Mucosa of rectum (tissue), 2 donors: Measurements from ENCODE around the gene STX5.

Experiments used
- H3K27ac ChIP-seq, 2 donors: one replicate each; pipeline ENCODE4 v1.7.0; 2013; ENCODE audit warnings: inconsistent platforms in 2 of 2, low read depth in 2 of 2, low read length in 2 of 2
- H3K27me3 ChIP-seq, 2 donors: one replicate each; pipeline ENCODE4 v1.7.0; 2013; ENCODE audit warnings: low read length in 2 of 2; ENCODE audit not compliant: control insufficient read depth in 2 of 2, insufficient read depth in 2 of 2
- H3K36me3 ChIP-seq, 2 donors: one replicate each; pipeline ENCODE4 v1.7.0; 2013; ENCODE audit warnings: low read length in 2 of 2; ENCODE audit not compliant: control insufficient read depth in 2 of 2, insufficient read depth in 2 of 2
- H3K4me1 ChIP-seq, 2 donors: one replicate each; pipeline ENCODE4 v1.7.0; 2013; ENCODE audit warnings: low read length in 2 of 2, mild to moderate bottlenecking in 1 of 2; ENCODE audit not compliant: control insufficient read depth in 2 of 2, insufficient read depth in 2 of 2
- H3K4me3 ChIP-seq, 2 donors: one replicate each; pipeline ENCODE4 v1.7.0; 2013; ENCODE audit warnings: low read length in 2 of 2
- H3K9ac ChIP-seq, 2 donors: one replicate each; pipeline ENCODE4 v1.7.0; 2013; ENCODE audit warnings: low read length in 2 of 2, low read depth in 1 of 2, mild to moderate bottlenecking in 1 of 2
- H3K9me3 ChIP-seq, 2 donors: one replicate each; pipeline ENCODE4 v1.7.0; 2013; ENCODE audit warnings: low read length in 2 of 2; ENCODE audit not compliant: control insufficient read depth in 2 of 2
- donor health status: healthy.
- donor health status: Normal muscosa, but diverticular disease.

The STX5 gene

GRCh38 chr11:62831520-62832335, at the start of gene STX5:
Gene STX5 (minus strand): TSS chr11:62832051. CDS start chr11:62831243, 808 bp downstream.
- H3K36me3 ChIP-seq = peaks cover 32 to 37% of the 10 kb centered on the region in 2 donors

GRCh38 chr11:62880803-62881578, 49.1 kb upstream of the STX5 start, which contains the start of gene SLC3A2:
Gene SLC3A2 (plus strand): TSS chr11:62880896. CDS start chr11:62881024, 128 bp downstream.
- Histone ChIP-seq H3K27ac (peak within 1 kb of the TSS; percentile 98 to 99), H3K36me3 (peaks cover 30 to 34% of the 10 kb centered on the region in 2 donors), H3K9ac (peak within 1 kb of the TSS; percentile 98 to 100), H3K4me3 (peak within 1 kb of the TSS; percentile 98 to 99), H3K27me3 (no peaks in the 10 kb centered on the region), H3K4me1 (peaks cover 25 to 29% of the 10 kb centered on the region in 2 donors), H3K9me3 (no peaks in the 10 kb centered on the region)

More at GRCh38 chr11:62831520-62832335, at the start of gene STX5:
- Histone ChIP-seq H3K9ac (peak within 1 kb of the TSS; percentile 98), H3K27me3 (no peaks in the 10 kb centered on the region), H3K4me3 (peak within 1 kb of the TSS; percentile 94 to 100), H3K4me1 (peaks cover 19 to 21% of the 10 kb centered on the region in 2 donors), H3K27ac (peak within 1 kb of the TSS; percentile 99), H3K9me3 (no peaks in the 10 kb centered on the region)

GRCh38 chr11:62880231-62880802, 48.5 kb upstream of the STX5 start:
- peaks cover 24 to 27% of the 10 kb centered on the region in 2 donors for H3K36me3 ChIP-seq
- peak overlapping the region; percentile 98 to 99 for H3K27ac ChIP-seq
- peak overlapping the region; percentile 75 to 98 for H3K9ac ChIP-seq
- peak overlapping the region; percentile 98 to 99 for H3K4me3 ChIP-seq
- H3K9me3 ChIP-seq = no peaks in the 10 kb centered on the region
- H3K27me3 ChIP-seq = no peaks in the 10 kb centered on the region
- H3K4me1 ChIP-seq = peaks cover 25 to 26% of the 10 kb centered on the region in 2 donors

- Histone ChIP-seq H3K9me3 (no peaks in the 10 kb centered on the region), H3K9ac (peak overlapping the region; percentile 41 to 98), H3K4me1 (peaks cover 25 to 26% of the 10 kb centered on the region in 2 donors), H3K36me3 (peaks cover 17 to 21% of the 10 kb centered on the region in 2 donors), H3K4me3 (no peak overlapping the region), H3K27ac (peak overlapping the region; percentile 98 to 99), H3K27me3 (no peaks in the 10 kb centered on the region)
These were observed 47.6 kb upstream of the STX5 start for GRCh38 chr11:62879235-62879978.

GRCh38 chr11:62876712-62877111, 44.9 kb upstream of the STX5 start:
- Histone ChIP-seq H3K9ac (no peak overlapping the region), H3K27ac (no peak overlapping the region), H3K4me1 (peaks cover 10 to 11% of the 10 kb centered on the region in 2 donors), H3K9me3 (no peaks in the 10 kb centered on the region), H3K4me3 (no peak overlapping the region), H3K27me3 (no peaks in the 10 kb centered on the region), H3K36me3 (no peaks in the 10 kb centered on the region)

GRCh38 chr11:62875698-62876478, 44.0 kb upstream of the STX5 start:
- Histone ChIP-seq H3K4me3 (no peak overlapping the region), H3K27me3 (no peaks in the 10 kb centered on the region), H3K27ac (no peak overlapping the region), H3K4me1 (peaks cover 10 to 11% of the 10 kb centered on the region in 2 donors), H3K9me3 (no peaks in the 10 kb centered on the region), H3K9ac (no peak overlapping the region), H3K36me3 (no peaks in the 10 kb centered on the region)

- Histone ChIP-seq H3K4me3 (no peak overlapping the region), H3K9me3 (no peaks in the 10 kb centered on the region), H3K4me1 (peaks cover 4% of the 10 kb centered on the region in 2 donors), H3K9ac (no peak overlapping the region), H3K27ac (no peak overlapping the region), H3K36me3 (no peaks in the 10 kb centered on the region), H3K27me3 (no peaks in the 10 kb centered on the region)
These were observed 43.0 kb upstream of the STX5 start for GRCh38 chr11:62874851-62875250.

GRCh38 chr11:62865635-62866034, 33.8 kb upstream of the STX5 start:
- Histone ChIP-seq H3K4me3 (no peak overlapping the region), H3K9me3 (no peaks in the 10 kb centered on the region), H3K27ac (no peak overlapping the region), H3K27me3 (no peaks in the 10 kb centered on the region), H3K36me3 (no peaks in the 10 kb centered on the region), H3K4me1 (no peaks in the 10 kb centered on the region), H3K9ac (no peak overlapping the region)
